Spleen (tissue), 11 donors: ENCODE measurements around the gene LIMS4. TPM values are rescaled to one million over a fixed set of nuclear protein-coding genes. Genes with fewer than 3 reads are reported as not detected.
"Not testable (repeated sequence)": the region's sequence is repeated elsewhere in the genome, so short reads cannot be mapped to it uniquely, and the experiment has no call there.

ENCODE experiments used
- DNase-seq: peaks from one replicate; pipeline ENCODE4 v3.0.0-alpha.2; 2020
- H3K27ac ChIP-seq, 8 donors: fragments of 200-600 bp; sonication (generic) in 7 of 8; 1 replicate in 4 of 8; 2 replicates in 4 of 8; pipeline versions ENCODE4 v1.5.0 to v1.8.0; 2016 to 2021; ENCODE audit warnings: inconsistent platforms in 4 of 8, mild to moderate bottlenecking in 4 of 8, moderate library complexity in 1 of 8
- H3K27me3 ChIP-seq, 7 donors: fragments of 200-600 bp; sonication (generic) in 6 of 7; replicated peaks in 1 of 7; 1 replicate in 4 of 7; 2 replicates in 3 of 7; pipeline versions ENCODE4 v1.5.0 to v1.8.0; 2016 to 2021; ENCODE audit warnings: inconsistent platforms in 3 of 7, mild to moderate bottlenecking in 1 of 7
- H3K36me3 ChIP-seq, 6 donors: fragments of 200-600 bp; sonication (generic) in 5 of 6; 1 replicate in 4 of 6; 2 replicates in 2 of 6; pipeline versions ENCODE4 v1.5.0 to v1.8.0; 2016 to 2021; ENCODE audit warnings: inconsistent platforms in 2 of 6
- H3K4me1 ChIP-seq, 6 donors: fragments of 200-600 bp; sonication (generic) in 5 of 6; 1 replicate in 3 of 6; 2 replicates in 3 of 6; pipeline versions ENCODE4 v1.5.0 to v1.8.0; 2016 to 2021; ENCODE audit warnings: inconsistent platforms in 3 of 6
- H3K4me3 ChIP-seq, 8 donors: fragments of 200-600 bp; sonication (generic) in 7 of 8; 1 replicate in 4 of 8; 2 replicates in 4 of 8; pipeline versions ENCODE4 v1.5.0 to v1.8.0; 2016 to 2021; ENCODE audit warnings: inconsistent platforms in 4 of 8, mild to moderate bottlenecking in 4 of 8, moderate library complexity in 2 of 8
- H3K9me3 ChIP-seq, 8 donors: fragments of 200-600 bp; sonication (generic) in 7 of 8; 1 replicate in 4 of 8; 2 replicates in 4 of 8; pipeline versions ENCODE4 v1.5.0 to v1.8.0; 2016 to 2021; ENCODE audit warnings: inconsistent platforms in 4 of 8
- WGBS, 5 donors: extraction: QIAGEN DNeasy Blood & Tissue Kit in 3 of 5; methylation state at CpG; one replicate each; pipeline versions ENCODE4 v1.1.5 to v1.1.7; 2013 to 2018; 5-methylcytosine and 5-hydroxymethylcytosine counted together
- intact Hi-C: fragments of 100-400 bp; cut with DNase I; formaldehyde crosslinking; loops from one replicate; pipeline ENCODE4 v1.15.0; 2023; ENCODE audit warnings: low total_unique reads
- polyA plus RNA-seq, 3 donors: library from polyadenylated mRNA; stranded (reverse); fragments of 200-250 nt; gene quantifications; one replicate each; pipeline ENCODE4 v1.2.1, GENCODE V29; 2013
- total RNA-seq, 7 donors: library from RNA; depleted of rRNA in 3 of 7; stranded (reverse); fragments of >200 nt in 3 of 7; fragmentation: NEBNext Ultra II Directional in 4 of 7; extraction: Animal tissue kit (Norgen Biotek cat#: 25700) in 4 of 7; gene quantifications; one replicate each; pipeline versions ENCODE4 v1.1.0 to v1.2.1, GENCODE V29; 2016 to 2021
- donor health status: healthy with polysubstance abuse.
- donor health status: DM: no; HTN: no; CAD: no; lungs with moderate emphysema.
- donor health status: DM: no; HTN: no; CAD: no.
- donor health status: Bipolar disorder and iron deficiency.
- donor health status: healthy.
- donor health status: DM: no; HTN: no; CAD: no.
- donor health status: DM: yes; HTN: yes; CAD: no.

LIMS4 gene
- total and polyA plus RNA-seq, 10 donors, result 0.15 to 3.3 (median 1.4) TPM; not detected in 1

DNA sequence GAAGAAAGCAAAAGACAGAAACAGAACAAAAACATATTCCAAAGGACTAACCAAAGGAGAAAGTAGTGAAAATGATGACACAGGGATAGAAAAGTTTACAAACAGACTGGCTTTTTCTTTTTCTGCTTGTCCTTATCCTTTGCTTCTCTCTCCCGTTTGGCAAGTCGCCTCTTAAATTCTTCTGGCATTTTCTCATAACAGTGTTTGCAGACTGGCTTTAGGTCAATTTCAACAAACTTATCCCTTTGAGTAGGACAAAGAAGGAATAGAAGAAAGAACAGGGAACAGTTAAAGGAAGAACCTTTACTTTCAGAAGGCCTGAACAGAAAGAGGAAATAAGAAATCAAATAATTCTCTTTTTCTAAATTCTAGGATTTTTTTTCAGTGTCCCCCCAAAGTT, 26.0 kb downstream of the LIMS4 start:
- no CpG with 5 or more reads among the region's 2 CpGs for WGBS, 5 donors
- H3K27ac ChIP-seq, H3K36me3 ChIP-seq, H3K4me3 ChIP-seq, intact Hi-C loops, DNase-seq, H3K9me3 ChIP-seq, H3K4me1 ChIP-seq, H3K27me3 ChIP-seq: not testable (repeated sequence)

DNA sequence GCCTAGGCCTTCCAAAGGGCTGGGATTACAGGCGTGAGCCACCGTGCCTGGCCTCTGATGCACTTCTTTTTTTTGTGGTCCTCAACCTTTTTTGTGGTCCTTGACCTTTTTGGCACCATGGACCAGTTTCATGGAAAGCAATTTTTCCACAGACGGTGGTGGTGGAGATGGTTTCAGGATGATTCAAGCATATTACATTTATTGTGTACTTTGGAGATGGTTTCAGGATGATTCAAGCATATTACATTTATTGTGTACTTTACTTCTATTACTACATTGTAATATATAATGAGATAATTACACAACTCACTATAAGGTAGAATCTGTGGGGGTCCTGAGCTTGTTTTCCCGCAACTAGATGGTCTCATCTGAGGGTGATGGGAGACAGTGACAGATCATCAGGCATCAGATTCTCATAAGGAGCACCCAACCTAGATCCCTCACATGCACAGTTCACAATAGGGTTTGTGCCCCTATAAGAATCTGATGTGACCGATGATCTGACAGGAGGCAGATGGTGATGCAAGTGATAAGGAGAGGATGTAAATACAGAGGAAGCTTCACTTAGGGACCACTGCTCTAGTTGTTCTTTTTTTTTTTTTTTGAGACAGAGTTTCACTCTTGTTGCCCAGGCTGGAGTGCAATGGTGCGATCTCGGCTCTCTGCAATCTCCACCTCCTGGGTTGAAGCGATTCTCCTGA, 29.2 kb downstream of the LIMS4 start:
- H3K27me3 ChIP-seq, H3K4me1 ChIP-seq, H3K4me3 ChIP-seq, H3K36me3 ChIP-seq, H3K27ac ChIP-seq, intact Hi-C loops, H3K9me3 ChIP-seq, DNase-seq: not testable (repeated sequence)
- no CpG with 5 or more reads among the region's 8 CpGs for WGBS, 5 donors

DNA sequence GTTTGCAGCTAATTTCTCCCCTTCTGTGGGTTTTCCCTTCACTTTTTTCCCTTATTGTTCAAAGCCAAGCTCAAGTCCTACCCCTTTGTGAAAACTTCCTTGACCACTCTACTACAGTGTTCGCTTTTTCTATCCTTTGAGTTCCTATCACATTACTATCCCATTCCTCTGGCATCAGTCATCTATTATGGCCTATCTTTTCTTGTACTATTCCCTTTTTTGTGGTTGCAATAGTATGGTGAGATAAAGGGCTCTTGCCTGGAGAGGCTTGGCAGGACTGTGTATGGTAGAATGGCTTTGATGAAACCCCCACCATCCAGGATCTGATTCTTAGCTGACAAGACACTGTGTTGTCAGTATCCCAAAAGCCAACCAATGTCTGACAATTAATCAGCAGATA, 30.7 kb downstream of the LIMS4 start:
- no CpG with 5 or more reads among the region's 1 CpG for WGBS, 5 donors
- H3K27ac ChIP-seq, H3K27me3 ChIP-seq, H3K4me1 ChIP-seq, intact Hi-C loops, H3K36me3 ChIP-seq, H3K9me3 ChIP-seq, H3K4me3 ChIP-seq, DNase-seq: not testable (repeated sequence)

DNA sequence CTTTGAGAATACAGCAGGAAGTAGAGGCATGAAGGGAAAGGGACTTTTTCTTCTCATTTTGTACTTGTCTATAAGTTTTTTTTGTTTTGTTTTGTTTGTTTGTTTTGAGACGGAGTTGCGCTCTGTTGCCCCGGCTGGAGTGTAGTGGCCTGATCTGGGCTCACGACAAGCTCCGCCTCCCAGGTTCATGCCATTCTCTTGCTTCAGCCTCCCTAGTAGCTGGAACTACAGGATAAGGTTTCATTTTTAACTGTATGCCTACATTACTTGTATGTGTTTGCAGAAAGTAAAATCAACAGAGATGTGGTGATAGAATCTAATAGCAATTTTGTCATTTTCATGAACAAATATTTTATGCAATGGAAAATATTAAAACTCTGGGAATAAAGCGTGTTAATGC, 38.1 kb downstream of the LIMS4 start:
- intact Hi-C loops, DNase-seq, H3K4me3 ChIP-seq, H3K9me3 ChIP-seq, H3K27me3 ChIP-seq, H3K36me3 ChIP-seq, H3K27ac ChIP-seq, H3K4me1 ChIP-seq: not testable (repeated sequence)
- no CpG with 5 or more reads among the region's 6 CpGs for WGBS, 5 donors

DNA sequence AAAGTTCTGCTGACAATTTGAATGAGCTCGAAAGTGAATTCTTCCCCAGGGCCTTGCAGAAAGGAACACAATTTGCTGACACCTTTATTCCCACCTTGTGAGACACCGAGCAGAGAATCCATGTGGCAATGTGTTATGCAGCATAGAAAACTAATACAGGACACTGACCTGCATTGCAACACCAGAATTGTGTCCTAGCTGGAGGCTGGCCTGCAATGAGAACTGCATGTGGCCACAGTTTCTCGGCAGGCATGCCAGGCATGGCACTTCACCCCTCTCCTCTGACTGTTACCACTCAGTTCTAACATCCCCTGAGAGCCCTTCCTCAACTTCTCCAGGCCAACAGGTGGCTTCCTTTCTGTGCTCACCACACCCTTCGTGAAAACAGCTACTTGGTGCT, 46.9 kb downstream of the LIMS4 start:
- H3K9me3 ChIP-seq, H3K4me3 ChIP-seq, H3K36me3 ChIP-seq, H3K27me3 ChIP-seq, H3K27ac ChIP-seq, H3K4me1 ChIP-seq, DNase-seq, intact Hi-C loops: not testable (repeated sequence)
- 60 to 92% (median 87%) methylated on average over 1 to 2 of the region's 4 CpGs; no CpG with 5 or more reads in 1 of the 5 donors for WGBS, 5 donors

DNA sequence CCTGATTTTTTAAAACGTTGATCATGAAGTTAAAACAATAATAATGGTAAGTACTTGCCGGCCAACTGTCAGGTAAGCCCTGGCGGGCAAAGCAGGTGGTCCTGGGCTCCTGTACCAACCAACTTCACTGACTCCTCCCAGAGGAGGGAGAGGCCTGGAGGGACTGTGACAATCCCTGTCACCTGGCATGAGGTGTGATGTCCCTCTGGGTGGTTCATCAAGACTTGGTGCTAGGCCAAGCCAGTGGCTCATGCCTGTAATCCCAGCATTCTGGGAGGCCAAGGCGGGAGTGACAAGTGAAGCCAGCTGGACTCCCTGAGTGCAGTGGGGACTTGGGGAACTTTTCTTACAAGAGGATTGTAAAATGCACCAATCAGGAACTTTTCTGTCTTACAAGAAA, 48.2 kb downstream of the LIMS4 start:
- H3K9me3 ChIP-seq, H3K27ac ChIP-seq, H3K27me3 ChIP-seq, H3K4me1 ChIP-seq, H3K4me3 ChIP-seq, H3K36me3 ChIP-seq, intact Hi-C loops: not testable (repeated sequence)
- peak; percentile 5 for DNase-seq
- 93 to 100% (median 100%) methylated on average over 1 to 2 of the region's 4 CpGs; no CpG with 5 or more reads in 1 of the 5 donors for WGBS, 5 donors

DNA sequence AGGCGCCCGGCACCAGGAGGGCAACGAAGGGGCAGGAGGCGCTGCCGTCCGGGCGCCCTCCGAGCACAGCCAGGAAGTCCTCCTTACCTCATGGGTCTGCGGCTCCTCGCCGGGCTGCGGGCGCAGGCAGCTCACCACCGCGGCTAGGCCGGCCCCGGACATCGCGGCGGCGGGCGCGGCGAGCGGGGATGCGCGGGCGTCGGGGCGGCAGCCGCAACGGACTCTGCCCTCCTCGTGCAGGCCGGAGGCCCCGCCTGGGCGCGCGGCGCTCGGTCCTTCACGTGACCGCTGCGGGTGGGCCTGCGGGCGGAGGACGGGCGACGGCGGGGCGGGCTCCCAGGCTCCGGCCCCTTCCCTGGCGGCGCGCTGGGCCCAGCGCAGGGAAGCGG, 49.0 kb downstream of the LIMS4 start:
- H3K4me3 ChIP-seq, H3K4me1 ChIP-seq, DNase-seq, H3K9me3 ChIP-seq, intact Hi-C loops, H3K27ac ChIP-seq, H3K27me3 ChIP-seq, H3K36me3 ChIP-seq: not testable (repeated sequence)
- WGBS, 5 donors, result no CpG with 5 or more reads among the region's 56 CpGs

DNA sequence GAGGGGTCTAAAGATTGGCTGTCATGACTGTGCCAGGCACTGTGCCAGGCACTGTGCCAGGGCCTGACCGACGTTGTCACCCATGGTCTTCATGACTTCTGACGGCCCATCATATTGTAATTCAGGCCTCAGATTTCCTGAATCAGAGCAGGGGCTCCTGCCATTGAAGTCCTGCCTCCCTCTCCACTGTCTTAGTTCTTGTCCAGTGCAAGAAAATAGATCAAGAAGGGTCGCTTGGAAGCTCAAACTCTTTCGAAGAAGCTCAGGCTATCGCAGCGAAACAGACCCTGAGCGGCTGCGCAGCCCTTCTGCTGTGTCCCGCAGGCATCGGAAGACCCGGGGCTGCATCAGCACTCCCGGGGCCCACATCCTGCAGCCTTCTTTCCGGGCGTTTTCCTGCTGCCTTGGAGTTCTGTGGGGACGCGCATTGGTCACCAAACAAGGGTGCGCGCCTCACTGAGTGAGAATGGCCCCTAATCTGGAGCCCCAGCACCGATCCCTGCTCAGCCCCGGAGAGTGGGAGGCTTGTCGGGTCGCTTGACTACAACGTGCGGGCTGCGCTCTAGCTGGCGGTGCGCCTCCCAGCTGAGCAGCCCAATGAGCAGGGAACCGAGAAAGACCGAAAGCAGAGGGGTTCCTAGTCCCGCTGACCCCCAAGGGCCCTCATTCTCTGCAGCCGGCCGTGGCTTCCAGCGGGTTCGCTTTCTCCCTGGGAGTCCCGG, 49.6 kb downstream of the LIMS4 start:
- intact Hi-C loops, H3K27me3 ChIP-seq, H3K9me3 ChIP-seq, DNase-seq, H3K27ac ChIP-seq, H3K4me1 ChIP-seq, H3K36me3 ChIP-seq, H3K4me3 ChIP-seq: not testable (repeated sequence)
- no CpG with 5 or more reads among the region's 36 CpGs for WGBS, 5 donors

DNA sequence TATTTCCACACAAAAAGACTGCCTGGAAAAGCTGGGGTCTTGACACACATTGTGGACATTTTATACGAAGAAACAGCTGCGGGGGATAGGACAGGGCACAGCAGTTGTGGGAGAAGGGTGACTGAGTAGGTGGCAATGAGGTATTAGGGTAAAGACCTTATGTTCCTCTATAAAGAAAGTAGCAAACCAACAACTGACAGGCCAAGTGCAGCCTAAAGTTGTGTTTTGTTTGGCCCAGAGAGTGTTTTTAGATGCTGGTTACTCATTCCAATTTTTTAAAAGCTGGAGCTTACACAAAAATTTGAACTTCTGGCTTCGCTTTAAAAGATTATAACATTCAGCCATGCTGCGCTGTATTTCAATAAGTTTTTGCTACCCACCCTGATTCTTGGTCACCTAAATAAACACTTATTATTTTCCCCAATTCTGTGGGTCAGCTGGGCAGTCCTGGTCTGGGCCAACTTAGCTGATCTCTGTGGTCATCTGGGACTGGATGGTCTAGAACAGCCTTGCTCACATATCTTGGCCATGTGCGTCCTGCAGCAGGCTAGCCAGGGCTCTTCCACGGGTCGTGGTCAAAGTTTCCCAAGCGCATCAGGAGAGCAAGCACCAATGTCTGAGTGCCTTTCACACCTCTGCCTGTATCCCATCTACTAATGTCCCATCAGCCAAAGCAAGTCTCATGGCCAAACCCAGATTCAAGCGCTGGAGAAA, 51.8 kb downstream of the LIMS4 start:
- no CpG with 5 or more reads among the region's 9 CpGs for WGBS, 5 donors
- H3K4me3 ChIP-seq, H3K9me3 ChIP-seq, intact Hi-C loops, H3K4me1 ChIP-seq, H3K27me3 ChIP-seq, H3K27ac ChIP-seq, H3K36me3 ChIP-seq, DNase-seq: not testable (repeated sequence)

DNA sequence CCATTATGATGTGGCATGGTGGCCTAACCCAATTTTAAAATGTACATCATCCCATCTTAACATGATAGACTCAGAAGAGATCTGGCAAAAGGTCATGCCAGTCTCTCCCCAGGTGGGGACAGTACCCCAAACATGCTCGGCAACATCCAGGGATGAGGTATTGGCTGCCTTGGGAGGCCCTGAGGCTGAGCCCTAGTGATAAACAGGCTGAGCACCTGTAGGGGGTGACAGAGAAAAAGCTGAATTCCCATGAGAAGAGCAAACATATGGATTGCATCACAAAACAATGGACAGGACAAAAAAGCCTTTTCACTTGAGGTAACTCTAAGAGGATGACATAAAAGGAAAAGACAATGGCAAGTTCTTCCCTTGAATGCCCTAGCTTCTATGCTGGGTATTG, 65.5 kb downstream of the LIMS4 start:
- intact Hi-C loops, H3K4me1 ChIP-seq, H3K36me3 ChIP-seq, H3K27me3 ChIP-seq, H3K4me3 ChIP-seq, DNase-seq, H3K9me3 ChIP-seq, H3K27ac ChIP-seq: not testable (repeated sequence)
- WGBS, 5 donors, result no CpG with 5 or more reads among the region's 1 CpG

DNA sequence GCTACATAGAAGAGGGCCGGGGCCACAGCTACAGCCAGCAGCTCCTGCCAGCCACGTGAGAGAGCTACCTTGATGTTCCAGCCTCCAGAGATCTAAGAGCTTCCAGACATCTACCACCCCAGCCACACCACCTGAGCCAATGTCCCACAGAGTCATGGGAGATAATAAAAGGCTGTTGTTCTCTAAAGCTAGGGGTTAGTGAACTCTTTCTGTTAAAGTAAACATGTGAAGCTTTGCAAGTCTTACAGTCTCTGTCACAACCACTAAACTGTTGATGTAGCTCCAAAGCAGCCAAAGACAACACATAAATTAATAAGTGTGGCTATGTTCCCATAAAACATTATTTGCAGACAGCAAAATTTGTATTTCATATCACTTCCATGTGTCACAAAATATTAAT, 67.6 kb downstream of the LIMS4 start:
- H3K27ac ChIP-seq, H3K4me3 ChIP-seq, DNase-seq, H3K36me3 ChIP-seq, H3K9me3 ChIP-seq, H3K4me1 ChIP-seq, H3K27me3 ChIP-seq, intact Hi-C loops: not testable (repeated sequence)
- no CpG with 5 or more reads among the region's 2 CpGs for WGBS, 5 donors
